GM18868 (cell line): Measurements from ENCODE around the gene RNASE11.
A peak's percentile ranks its signal among the peaks of the same experiment; 100 is the strongest.
"Not testable (repeated sequence)": the region's sequence is repeated elsewhere in the genome, so short reads cannot be mapped to it uniquely, and the experiment has no call there.

Experiments used
- ATAC-seq: cut with Tn5 transposase; IDR thresholded peaks from one replicate; pipeline ENCODE4 v1.9.1; 2021; ENCODE audit warnings: mild to moderate bottlenecking, moderate library complexity; ENCODE audit not compliant: unreplicated experiment

Gene RNASE11

DNA sequence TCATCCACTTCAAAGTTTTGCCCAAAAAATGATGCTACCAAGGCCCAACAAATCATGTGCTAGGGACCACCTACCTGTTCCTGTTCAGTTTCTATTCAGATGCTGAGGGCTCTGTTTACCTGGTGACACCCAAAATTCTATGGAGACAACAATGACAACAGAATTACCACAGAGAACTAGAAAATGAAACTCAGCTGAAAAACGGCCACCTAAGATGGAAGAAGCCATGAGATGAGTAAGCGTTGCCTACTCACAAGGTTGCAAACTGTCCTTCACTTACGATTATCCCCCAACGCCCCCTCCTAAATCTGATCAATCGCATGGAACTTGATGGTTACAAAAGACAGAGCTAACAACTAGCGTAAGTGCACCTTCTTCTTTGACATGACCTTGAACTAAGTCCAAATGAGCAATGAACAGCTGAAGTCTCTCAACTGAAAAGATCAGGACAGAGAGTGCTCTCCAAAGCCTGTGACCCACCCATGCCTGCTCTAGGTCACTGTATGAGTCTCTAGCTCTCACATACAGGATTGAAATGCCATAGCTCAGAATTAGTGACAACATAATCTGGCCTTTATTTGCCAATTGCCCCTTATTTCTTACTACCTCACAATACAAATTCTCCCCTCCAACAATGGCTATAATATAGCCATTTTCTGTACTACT lies at the start of gene RNASE11:
RNASE11 (minus strand) TSS at position 513 of the 666 bp plus-strand sequence.
- ATAC-seq, result no peak

DNA sequence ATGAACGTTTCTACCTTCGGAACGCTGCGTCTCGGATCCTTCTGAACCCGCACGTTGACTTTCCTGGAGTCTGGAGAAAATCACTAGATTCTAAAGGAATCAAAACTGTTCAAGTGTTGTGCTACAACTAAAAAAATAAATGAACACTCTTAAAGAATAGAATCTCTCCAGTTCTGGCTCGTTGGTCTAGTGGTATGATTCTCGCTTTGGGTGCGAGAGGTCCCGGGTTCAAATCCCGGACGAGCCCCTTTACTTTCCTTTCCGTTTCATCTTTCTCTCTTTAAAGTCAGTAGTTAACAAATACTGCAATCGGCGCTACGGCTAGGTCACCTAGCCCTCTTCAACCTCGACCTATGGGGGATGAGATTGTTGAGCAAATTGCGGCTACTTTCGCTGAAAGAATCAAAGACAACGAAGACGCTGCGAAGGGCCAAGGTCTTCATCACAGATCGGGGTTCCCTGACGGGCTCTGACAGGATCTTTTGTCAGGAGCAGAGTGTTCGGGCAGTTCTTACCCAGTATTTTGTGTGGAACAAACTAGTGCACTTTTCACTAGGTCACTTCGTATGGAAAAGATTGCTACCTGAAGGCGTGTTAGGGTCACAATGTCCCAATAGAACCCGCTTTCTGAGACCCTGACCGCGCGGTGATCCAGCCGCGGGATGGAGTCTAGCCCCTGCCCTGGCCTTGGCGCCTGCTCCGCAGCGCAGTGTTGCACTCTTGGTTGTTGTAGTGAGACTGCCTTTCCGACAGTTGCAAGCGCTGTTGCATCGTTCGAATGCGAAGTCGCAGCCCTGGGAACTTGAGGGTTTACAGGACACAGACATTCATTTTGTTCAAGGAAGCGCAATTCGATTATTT lies 45.3 kb upstream of the RNASE11 start:
- ATAC-seq, result peak; percentile 69

DNA sequence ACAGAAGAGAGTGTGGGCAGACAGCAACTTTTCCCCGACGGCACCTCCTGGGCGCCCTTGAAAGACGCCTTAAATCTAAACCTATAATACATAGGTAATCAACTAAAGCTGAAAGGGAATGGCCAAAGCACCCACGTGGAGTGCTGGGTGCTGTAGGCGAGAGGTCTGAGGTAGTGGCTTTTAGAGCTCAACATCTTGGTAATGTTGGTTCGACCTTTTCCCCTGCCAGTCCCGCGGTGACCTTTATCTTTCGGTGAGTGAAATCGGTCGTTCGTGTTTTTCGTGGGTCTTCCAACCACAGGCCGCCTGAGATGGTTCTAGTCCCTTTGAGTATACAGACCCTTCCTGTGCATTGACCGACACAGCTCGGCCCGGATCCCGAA lies 44.6 kb upstream of the RNASE11 start:
- peak; percentile 17 for ATAC-seq

DNA sequence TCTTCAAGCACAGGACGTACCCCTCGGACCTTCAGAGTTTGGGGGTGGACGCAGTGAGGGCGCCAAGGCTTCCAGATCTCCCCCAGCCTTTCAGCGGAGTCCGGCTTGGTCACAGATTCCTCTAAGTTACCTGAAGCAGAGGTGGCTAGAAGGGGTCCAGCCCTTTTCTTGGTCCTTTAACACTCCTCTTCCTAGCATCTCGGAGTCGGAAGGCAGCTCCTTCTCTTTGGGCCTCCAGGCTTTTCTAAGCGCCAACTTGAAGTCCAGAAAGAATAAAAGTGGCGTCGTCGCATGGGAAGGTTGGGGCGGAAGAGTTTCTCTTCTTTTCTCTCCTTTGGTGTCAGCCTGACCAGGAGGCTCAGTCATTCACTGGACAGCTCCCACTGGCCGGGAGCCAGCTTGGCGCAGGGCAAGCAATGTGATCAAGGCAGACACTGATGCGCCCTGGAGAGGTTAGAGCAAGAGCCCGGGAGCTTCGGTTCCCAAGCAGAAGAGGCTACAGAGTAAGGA lies 44.1 kb upstream of the RNASE11 start:
- peak; percentile 4 for ATAC-seq

DNA sequence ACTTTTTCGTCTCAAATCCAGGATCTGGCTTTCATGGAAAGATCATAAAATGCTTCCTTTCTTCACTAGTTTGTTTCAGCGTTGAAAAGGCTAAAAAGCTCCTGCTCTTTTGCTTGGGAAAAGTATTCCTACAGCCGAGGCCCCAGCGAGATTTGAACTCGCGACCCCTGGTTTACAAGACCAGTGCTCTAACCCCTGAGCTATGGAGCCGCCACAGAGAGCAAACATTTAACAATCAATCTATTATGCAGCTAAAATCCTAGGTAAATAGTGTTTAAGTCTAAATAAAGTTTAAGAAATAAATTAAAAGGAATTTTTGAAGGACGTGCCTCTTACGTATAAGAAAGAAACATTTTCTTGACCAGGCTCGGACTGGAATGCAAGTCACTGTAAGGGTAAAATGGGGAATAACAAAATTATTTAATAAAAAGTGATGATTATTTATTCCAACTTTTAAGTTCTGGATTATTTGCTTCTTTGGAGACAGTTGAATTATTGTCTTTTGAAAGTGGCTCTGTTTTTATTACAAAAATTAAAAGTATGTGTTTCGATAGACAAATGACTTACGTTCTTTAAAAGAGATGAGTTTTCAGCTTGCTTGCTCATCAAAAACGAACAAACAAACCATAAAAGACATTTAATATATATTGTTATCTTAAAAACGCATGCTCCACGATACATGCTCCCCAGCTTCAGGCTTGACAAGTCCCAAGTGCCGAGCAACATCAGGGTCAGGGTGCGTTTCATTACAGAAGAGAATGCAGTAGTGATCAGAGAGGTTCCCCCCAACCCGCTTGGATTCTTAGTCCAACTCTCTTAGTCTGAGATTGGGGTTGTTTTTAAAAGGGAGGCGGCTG lies 43.5 kb upstream of the RNASE11 start:
- ATAC-seq, result no peak

DNA sequence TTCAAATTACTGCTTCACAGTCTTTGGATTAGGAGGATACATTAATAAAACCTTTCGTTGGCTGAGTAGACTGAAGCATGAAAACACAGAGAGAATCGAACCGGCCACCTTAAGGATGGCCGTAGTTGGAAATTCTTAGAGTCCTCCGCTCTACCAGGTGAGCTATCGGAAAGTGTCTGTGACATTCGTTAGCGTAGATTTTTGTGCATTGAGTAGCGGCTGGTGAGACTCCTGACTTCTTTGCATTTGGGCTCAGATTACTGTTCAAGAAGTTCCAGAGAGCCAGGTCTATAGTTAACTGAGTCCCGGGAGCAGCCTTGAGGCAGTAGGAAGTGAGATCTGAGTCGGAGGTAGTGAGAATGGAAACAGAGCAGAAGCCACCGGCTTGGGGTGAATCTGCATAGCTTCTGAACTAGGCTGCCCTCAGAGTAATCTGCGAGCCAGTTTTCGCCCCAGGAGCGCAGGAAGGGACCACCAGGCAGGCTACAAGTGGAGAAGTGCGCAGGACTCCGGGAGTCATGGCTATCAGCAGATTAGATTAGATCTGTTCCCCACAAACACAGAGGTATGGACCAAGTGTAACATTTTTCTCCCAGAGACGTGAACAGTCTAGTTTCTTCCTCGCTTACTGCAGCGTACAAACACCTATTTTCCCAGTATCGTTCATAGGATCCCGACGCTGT lies 42.7 kb upstream of the RNASE11 start:
- ATAC-seq, result no peak

DNA sequence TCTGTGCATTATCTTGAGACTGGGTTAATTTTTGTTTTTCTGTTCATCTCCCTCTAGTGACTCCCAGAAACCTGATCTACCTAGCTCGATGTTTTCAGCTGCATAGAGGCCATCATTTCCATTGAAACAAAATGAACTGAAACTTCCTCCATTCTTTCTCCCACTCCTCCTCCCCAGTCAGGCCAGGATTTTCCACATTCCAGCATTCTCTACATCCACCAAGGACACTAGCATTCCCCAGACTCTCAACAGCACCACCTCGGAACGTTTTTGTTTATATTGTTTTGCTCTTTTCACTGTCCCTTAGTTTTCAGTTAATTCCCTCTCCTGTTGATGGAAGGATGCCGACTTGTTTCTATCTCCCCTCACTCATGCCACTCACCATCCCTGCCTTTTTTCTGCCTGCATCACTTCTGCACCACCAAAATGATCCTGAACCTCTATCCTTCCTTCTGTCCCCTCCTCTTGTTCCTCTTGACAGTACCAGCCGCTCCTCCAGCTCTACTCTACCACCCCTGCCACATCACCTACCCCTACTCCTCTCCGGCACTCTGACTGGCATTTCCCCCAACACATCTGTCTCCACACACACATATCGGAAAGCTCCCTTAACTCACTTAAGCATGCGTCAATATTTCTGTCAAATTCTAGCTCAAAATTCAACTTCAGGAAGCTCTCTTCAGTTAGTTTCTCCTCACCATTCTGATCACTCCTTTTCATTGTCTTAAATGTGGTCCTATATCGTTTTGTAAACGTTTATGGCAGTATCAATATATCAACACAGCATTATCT lies 40.5 kb upstream of the RNASE11 start:
- no peak for ATAC-seq

DNA sequence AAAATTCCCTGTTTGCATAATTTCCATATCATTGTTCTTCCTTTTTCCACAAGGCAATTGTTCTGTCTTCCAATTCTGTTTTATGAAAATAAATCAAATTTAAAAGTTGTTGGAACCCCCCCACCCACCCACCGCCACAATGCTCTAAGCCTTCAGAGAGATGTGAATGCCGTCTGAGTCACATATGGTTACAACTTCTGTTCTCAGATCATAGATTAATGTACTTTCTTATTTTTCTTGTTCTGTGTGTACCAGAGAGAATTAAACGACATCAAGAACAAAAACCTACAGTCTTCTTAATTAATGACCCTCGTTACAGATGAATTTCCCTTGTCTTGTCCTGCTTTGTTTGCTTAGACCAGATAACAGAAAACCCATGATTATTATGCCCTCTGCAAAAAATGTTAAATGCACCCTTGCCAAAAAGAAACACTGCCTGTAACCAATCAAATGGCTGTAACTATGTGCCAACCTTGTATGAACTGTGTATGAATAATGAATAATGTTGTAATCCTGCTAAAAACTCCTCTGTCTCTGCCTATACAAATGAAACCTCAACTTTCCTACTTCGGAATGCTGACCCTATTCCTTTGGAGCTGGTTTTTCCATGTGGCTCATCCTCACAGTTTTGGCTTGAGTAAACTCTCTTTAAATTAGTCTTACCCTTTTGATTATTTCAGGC lies 39.7 kb upstream of the RNASE11 start:
- no peak for ATAC-seq

DNA sequence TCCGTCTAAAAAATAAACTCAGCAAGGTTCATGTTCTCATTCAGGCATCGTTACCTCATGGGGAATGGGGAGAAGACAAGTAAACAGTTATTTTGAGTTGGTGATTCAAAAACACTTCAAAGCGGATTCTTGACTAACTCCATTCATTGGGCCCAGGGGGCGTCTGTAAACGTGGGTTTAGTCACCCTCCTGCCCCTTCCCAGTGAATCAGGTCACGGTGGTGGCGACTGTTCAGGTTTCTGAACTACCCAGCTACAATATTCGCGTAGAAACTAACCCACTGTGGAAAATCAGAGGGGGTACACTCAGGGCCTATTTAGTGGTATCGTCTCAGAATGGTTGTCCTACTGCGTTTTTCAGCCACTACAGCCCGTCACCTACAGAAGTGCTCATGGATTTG lies 38.5 kb upstream of the RNASE11 start:
- ATAC-seq, result no peak

DNA sequence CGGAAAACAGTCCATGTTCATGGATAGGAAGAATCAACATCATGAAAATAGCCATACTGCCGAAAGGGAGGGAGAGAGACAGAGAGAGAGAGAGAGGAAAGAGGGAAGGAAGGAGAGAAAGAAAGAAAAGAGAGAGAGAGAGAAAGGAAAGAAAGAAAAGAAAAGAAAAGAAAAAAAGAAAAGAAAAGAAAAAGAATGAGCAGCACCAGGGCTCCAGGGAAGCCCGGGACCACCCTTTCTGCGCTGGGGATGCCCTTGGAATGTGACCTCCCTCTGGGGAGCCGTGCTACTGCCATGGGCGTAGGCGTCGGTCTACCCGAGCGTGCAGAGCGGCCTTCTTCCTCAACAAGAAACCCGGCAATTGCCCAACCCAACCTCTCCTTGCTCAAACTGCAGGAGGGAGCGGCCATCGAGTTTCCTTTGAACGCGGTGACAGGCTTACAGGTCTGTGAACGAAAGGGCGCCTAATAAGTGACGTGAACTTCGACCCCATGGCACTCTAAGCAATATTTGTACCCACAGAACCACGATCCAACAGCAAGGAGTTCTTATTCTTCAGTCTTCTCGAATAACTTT lies 36.8 kb upstream of the RNASE11 start:
- peak; percentile 33 for ATAC-seq

DNA sequence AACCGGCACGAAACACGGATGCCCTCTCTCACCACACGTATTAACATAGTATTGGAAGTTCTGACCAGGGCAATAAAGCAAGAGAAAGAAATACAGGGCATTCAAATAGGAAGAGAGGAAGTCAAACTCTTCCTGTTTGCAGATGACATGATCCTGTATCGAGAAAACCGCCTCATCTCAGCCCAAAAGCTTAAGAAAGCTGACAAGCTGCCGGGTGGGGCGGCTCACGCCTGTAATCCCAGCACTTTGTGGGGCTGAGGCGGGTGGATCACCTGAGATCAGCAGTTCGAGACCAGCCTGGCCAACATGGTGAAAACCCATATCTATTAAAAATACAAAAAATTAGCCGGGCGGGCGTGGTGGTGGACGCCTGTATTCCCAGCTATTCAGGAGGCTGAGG lies 36.0 kb upstream of the RNASE11 start:
- ATAC-seq, result no peak

DNA sequence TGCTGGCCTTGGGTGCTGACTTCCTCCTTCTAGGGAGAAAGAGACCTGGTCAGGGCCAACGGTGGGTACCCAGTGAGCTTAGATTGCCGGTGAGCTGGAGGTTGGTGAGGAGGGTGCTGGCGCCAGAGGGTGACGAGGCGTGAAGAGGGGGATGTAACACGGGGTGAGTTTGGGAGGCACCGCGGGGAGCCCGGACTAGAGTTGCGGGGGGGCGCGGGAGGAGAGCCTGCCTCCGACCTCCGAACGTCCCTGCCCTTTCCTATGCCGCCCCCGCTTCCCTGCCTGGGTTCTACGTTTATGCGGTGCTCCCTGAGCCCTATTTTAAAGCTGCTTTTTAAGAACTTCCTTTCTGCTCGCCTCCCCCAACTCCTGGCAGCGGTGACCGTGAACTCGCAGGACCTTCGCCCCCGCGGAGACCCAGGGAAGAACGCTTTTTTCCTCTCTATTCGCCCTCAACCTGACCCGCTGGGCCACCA lies 35.1 kb upstream of the RNASE11 start:
- no peak for ATAC-seq

DNA sequence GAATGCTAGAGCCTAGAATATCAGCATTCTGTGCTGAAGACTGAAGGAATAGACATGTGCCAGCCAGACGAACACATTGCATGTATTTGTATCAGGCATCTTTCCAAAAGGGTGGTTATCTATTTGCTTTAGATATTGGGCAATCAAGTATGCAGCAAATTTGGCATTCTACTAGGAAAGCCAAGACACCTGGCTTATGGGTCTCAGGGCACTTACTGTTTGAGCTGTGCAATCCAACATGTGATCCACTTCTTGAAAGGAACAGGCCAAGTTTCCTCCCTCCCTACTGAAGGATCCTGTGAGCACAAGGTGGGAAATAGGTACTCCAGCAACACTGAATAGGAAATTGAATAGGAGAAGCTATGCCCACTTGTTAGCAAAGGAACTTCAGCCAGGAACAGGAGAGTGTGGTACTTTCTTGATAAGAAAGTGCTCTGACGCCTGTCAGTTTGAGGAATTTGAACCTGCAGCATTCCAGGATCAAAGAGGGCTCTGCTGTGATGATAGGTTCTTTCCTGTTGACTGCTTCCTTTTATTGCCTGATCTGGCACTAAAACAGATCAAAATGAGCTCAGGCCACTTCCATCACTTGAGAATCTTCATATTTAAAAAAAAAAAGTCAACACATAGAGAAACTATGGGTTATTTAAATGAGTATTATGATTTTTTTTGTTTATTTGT lies 33.1 kb upstream of the RNASE11 start:
- ATAC-seq, result no peak

DNA sequence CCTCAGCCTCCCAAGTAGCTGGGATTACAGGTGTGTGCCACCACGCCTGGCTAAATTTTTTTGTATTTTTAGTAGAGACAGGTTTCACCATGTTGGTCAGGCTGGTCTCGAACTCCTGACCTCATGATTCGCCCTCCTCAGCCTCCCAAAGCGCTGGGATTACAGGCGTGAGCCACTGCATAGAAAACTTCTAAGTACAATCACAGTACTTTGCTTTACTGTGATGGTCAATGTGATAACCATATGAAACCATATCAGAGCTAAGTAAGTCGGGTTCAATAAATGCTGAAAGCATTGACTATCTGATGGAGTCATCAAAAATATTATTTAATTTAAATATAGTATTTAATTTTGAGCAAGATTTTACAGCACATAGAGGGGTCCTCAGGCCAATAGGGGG lies 31.9 kb upstream of the RNASE11 start:
- ATAC-seq, result not testable (repeated sequence)

DNA sequence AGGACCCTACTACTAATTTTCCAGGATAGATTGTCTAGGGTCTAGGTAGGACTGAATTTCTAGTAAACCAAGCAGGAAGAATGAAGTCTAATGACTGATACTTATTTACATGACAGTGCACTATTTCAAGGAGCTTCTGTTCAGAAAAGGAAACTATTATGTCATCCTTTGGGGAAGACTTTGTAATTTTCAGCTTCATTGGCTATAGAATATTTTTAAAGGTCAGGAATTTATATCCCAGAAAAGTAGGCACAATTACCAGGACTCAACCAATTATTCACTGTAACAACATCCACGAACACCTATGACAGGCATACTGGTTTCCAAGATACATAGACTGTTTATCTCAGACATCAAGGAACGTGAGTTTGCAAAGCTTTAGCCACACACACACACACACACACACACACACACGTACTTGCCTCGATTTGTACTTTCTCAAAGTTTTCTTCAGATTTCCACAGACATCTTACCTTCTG lies 30.5 kb upstream of the RNASE11 start:
- no peak for ATAC-seq

DNA sequence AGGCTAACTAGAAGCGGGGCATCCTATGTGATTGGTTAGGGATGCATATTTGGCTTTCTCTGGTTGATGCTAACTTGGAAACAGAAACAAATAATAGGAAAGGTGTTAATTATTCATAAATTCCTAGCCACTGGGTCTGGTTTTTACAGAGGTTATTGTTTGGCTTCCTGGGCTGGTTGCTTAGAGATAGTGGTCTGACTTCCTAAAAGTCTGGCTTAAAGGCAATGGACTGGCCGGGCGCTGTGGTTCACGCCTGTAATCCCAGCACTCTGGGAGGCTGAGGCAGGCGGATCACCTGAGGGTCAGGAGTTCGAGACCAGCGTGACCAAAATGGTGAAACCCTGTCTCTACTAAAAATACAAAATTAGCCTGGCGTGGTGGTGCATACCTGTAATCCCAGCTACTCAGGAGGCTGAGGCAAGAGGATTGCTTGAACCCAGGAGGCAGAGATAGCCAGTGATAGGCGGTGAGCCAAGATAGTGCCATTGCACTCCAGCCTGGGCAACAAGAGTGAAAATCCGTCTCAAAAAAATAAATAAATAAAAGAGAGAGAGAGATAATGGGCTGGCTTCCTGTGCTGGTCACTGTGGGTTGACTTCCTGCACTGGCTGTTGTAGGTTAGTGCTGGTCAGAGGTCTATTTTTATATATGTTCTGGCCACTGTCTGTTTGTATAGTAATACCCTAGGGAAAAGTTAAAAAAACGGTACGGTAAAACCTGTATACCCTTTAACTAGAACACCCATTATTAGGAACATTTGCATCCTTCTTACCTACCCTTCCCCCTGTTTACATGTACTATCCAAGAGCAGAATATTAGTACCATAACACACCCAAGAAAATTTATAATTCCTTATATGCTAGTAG lies 29.6 kb upstream of the RNASE11 start:
- ATAC-seq, result no peak

DNA sequence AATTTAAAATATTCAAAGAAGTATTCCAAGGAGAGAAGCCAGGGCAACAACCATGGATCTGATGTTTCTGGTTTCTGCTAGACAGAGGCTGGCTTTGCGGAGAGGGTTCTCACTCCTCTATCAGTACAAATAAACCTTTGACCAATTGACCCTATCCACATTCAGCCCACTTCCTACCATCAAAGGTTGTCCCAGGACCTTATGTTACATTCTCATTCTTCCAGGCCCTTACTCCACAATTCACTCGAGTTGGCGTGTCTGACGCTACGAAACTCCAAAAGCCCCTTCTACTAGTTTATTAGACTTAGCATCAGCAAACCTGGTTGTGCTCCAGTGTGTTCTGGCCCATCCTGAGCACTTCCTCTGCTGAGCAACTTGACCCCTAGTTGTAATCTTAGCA lies 28.2 kb upstream of the RNASE11 start:
- ATAC-seq, result no peak
